C4-2B (cell line): ENCODE measurements around the gene PDSS1.

Source experiments
- CTCF ChIP-seq: fragments of 450-650 bp; conservative IDR thresholded peaks from 2 replicates; pipeline ENCODE4 v1.5.1; 2017; ENCODE audit warnings: mild to moderate bottlenecking
- ZFX ChIP-seq: fragments of 450-650 bp; IDR thresholded peaks from 2 replicates; pipeline ENCODE4 v1.6.1; 2017

- TF ChIP-seq CTCF = no peak
- no peak for TF ChIP-seq ZFX
Measured at GRCh38 chr10:26653004-26653403, 44.5 kb upstream of the PDSS1 start.
